Measurements from ENCODE around the gene TAF1. TPM values are rescaled to one million over a fixed set of nuclear protein-coding genes. Genes with fewer than 3 reads are reported as not detected.
"Not testable (repeated sequence)": the region's sequence is repeated elsewhere in the genome, so short reads cannot be mapped to it uniquely, and the experiment has no call there.

TAF1 gene
- polyA plus RNA-seq, 1 donor (not counting 4 experiments of a cell fraction or from before 2014, with no cell fraction given), result 13.3 TPM

DNA sequence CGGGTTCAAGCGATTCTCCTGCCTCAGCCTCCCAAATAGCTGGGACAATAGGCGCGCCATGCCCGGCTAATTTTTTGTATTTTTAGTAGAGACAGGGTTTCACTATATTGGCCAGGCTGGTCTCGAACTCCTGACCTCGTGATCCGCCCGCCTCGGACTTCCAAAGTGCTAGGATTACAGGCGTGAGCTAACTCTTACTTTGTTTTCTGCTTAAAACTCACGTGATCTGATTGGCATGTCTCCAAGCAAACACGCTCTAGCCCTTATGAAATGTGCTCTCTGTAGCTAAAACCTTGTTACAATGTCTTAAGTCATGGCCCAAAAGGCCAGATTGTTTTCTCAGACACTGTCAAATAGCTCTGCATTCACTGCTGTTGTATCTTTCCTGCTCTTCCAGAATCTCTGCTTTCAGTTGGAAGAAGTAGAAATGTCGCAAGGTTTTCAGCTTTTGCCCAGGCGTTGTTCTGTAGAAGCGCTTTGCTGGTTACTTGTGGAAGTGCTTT lies 127.0 kb downstream of the TAF1 start:
- no peak overlapping the region for H3K4me3 ChIP-seq (ENCODE audit: control insufficient read depth in 2 of 3, extremely low read depth in 1 of 3, insufficient read depth in 2 of 3, low read depth in 1 of 3, low read length in 3 of 3)
- no peaks in the 10 kb centered on the region for H3K4me1 ChIP-seq (ENCODE audit: control insufficient read depth, extremely low read depth, insufficient read depth, low read length)
- no peaks in the 10 kb centered on the region for H4K20me1 ChIP-seq (ENCODE audit: control insufficient read depth, extremely low read depth, insufficient read depth, low read length)
- no peak overlapping the region for H3K4me2 ChIP-seq (ENCODE audit: control insufficient read depth, extremely low read depth, insufficient read depth, low read depth, low read length)
- no peaks in the 10 kb centered on the region for H3K9me1 ChIP-seq (ENCODE audit: control insufficient read depth, extremely low read depth, insufficient read depth, low read length)
- no peak overlapping the region for H2AFZ ChIP-seq (ENCODE audit: control insufficient read depth, low read length)
- H3K27ac ChIP-seq (ENCODE audit: control insufficient read depth, insufficient read depth, low read length), result no peak overlapping the region
- dilution Hi-C loops (cut with MboI; ENCODE audit: extremely low pct_ligation_motif_present, low sequenced_read_pairs), result no loop called here
- no peaks in the 10 kb centered on the region for H3K36me3 ChIP-seq (ENCODE audit: control insufficient read depth in 2 of 2, extremely low read depth in 1 of 2, insufficient read depth in 2 of 2, low read length in 2 of 2)
- no peak overlapping the region for H3K9ac ChIP-seq (ENCODE audit: control insufficient read depth, extremely low read depth, insufficient read depth, low read length)
- peaks cover 2% of the 10 kb centered on the region for H3K9me3 ChIP-seq (ENCODE audit: control insufficient read depth, low read depth, low read length)
- DNase-seq (ENCODE audit: low read depth, low spot score), result no peak
- no peak for FAIRE-seq
- no peaks in the 10 kb centered on the region for H3K27me3 ChIP-seq (ENCODE audit: control insufficient read depth, extremely low read depth, insufficient read depth, low read length)
- TF ChIP-seq EZH2 (IDR thresholded peaks at IDR 0.05; ENCODE audit: low read length), result no peak
- TF ChIP-seq, protein P1, sequence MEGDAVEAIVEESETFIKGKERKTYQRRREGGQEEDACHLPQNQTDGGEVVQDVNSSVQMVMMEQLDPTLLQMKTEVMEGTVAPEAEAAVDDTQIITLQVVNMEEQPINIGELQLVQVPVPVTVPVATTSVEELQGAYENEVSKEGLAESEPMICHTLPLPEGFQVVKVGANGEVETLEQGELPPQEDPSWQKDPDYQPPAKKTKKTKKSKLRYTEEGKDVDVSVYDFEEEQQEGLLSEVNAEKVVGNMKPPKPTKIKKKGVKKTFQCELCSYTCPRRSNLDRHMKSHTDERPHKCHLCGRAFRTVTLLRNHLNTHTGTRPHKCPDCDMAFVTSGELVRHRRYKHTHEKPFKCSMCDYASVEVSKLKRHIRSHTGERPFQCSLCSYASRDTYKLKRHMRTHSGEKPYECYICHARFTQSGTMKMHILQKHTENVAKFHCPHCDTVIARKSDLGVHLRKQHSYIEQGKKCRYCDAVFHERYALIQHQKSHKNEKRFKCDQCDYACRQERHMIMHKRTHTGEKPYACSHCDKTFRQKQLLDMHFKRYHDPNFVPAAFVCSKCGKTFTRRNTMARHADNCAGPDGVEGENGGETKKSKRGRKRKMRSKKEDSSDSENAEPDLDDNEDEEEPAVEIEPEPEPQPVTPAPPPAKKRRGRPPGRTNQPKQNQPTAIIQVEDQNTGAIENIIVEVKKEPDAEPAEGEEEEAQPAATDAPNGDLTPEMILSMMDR (optimal IDR thresholded peaks at IDR 0.05 in 1 of 3, IDR thresholded peaks at IDR 0.05 in 1 of 3, conservative IDR thresholded peaks at IDR 0.05 in 1 of 3; ENCODE audit: extremely low read depth in 1 of 3, insufficient read depth in 2 of 3, low read length in 3 of 3), result no peak
- H3K79me2 ChIP-seq (ENCODE audit: control insufficient read depth, insufficient read depth, low read length), result no peaks in the 10 kb centered on the region

DNA sequence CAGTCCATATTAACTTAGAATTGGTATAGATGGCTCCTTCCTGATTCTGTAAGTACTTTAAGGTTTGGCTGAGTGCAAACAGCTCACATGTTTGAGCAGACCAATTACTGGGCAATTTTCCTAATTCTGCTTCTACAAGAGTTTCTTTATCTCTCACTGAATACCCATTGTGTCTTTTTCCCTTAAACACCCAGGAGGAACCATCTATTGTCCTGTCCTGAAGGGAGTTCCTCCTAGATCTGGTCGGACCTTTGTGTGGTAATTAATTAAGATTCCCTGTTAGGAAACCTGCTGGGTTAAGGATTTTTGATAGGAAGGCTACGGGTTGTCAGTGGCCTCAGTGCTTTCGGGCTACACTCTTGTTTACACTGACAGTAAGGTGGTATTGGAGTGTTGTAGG lies 129.8 kb downstream of the TAF1 start:
- H3K79me2 ChIP-seq (ENCODE audit: control insufficient read depth, insufficient read depth, low read length); DNase-seq (ENCODE audit: low read depth, low spot score); H3K4me3 ChIP-seq (ENCODE audit: control insufficient read depth in 2 of 3, extremely low read depth in 1 of 3, insufficient read depth in 2 of 3, low read depth in 1 of 3, low read length in 3 of 3); H3K27ac ChIP-seq (ENCODE audit: control insufficient read depth, insufficient read depth, low read length); H3K4me1 ChIP-seq (ENCODE audit: control insufficient read depth, extremely low read depth, insufficient read depth, low read length); dilution Hi-C loops (cut with MboI; ENCODE audit: extremely low pct_ligation_motif_present, low sequenced_read_pairs); FAIRE-seq; H3K36me3 ChIP-seq (ENCODE audit: control insufficient read depth in 2 of 2, extremely low read depth in 1 of 2, insufficient read depth in 2 of 2, low read length in 2 of 2); H3K9me3 ChIP-seq (ENCODE audit: control insufficient read depth, low read depth, low read length); H3K9ac ChIP-seq (ENCODE audit: control insufficient read depth, extremely low read depth, insufficient read depth, low read length); H2AFZ ChIP-seq (ENCODE audit: control insufficient read depth, low read length); H3K27me3 ChIP-seq (ENCODE audit: control insufficient read depth, extremely low read depth, insufficient read depth, low read length); H3K4me2 ChIP-seq (ENCODE audit: control insufficient read depth, extremely low read depth, insufficient read depth, low read depth, low read length); H3K9me1 ChIP-seq (ENCODE audit: control insufficient read depth, extremely low read depth, insufficient read depth, low read length); H4K20me1 ChIP-seq (ENCODE audit: control insufficient read depth, extremely low read depth, insufficient read depth, low read length): not testable (repeated sequence)

DNA sequence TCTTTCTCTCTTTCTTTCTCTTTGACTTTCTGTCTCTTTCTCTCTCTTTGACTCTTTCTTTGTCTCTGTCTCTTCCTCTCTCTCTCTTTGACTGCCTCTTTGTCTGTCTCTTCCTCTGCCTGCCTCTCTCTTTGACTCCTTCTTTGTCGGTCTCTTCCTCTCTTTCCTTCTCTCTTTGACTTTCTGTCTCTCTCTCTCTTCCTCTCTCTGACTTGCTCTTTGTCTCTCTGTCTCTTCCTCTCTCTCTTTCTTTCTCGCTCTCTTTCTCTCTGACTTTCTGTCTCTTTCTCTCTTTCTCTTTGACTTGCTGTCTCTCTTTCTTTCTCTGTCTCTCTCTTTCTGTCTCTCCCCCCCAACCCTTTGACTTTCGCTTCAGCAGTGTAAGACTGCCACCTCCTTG lies 130.3 kb downstream of the TAF1 start:
- Histone ChIP-seq H3K27me3 (ENCODE audit: control insufficient read depth, extremely low read depth, insufficient read depth, low read length) (no peaks in the 10 kb centered on the region), H3K27ac (ENCODE audit: control insufficient read depth, insufficient read depth, low read length) (no peak overlapping the region), H3K9me3 (ENCODE audit: control insufficient read depth, low read depth, low read length) (peaks cover 2% of the 10 kb centered on the region), H2AFZ (ENCODE audit: control insufficient read depth, low read length) (no peak overlapping the region), H4K20me1 (ENCODE audit: control insufficient read depth, extremely low read depth, insufficient read depth, low read length) (no peaks in the 10 kb centered on the region), H3K4me3 (ENCODE audit: control insufficient read depth in 2 of 3, extremely low read depth in 1 of 3, insufficient read depth in 2 of 3, low read depth in 1 of 3, low read length in 3 of 3) (no peak overlapping the region), H3K79me2 (ENCODE audit: control insufficient read depth, insufficient read depth, low read length) (no peaks in the 10 kb centered on the region), H3K4me1 (ENCODE audit: control insufficient read depth, extremely low read depth, insufficient read depth, low read length) (no peaks in the 10 kb centered on the region), H3K4me2 (ENCODE audit: control insufficient read depth, extremely low read depth, insufficient read depth, low read depth, low read length) (no peak overlapping the region), H3K9ac (ENCODE audit: control insufficient read depth, extremely low read depth, insufficient read depth, low read length) (no peak overlapping the region), H3K36me3 (ENCODE audit: control insufficient read depth in 2 of 2, extremely low read depth in 1 of 2, insufficient read depth in 2 of 2, low read length in 2 of 2) (no peaks in the 10 kb centered on the region), H3K9me1 (ENCODE audit: control insufficient read depth, extremely low read depth, insufficient read depth, low read length) (no peaks in the 10 kb centered on the region)
- dilution Hi-C loops (cut with MboI; ENCODE audit: extremely low pct_ligation_motif_present, low sequenced_read_pairs), result no loop called here
- no peak for DNase-seq (ENCODE audit: low read depth, low spot score)
- TF ChIP-seq EZH2 (IDR thresholded peaks at IDR 0.05; ENCODE audit: low read length), result no peak
- TF ChIP-seq, protein P1 (optimal IDR thresholded peaks at IDR 0.05 in 1 of 3, IDR thresholded peaks at IDR 0.05 in 1 of 3, conservative IDR thresholded peaks at IDR 0.05 in 1 of 3; ENCODE audit: extremely low read depth in 1 of 3, insufficient read depth in 2 of 3, low read length in 3 of 3), result no peak
- FAIRE-seq, result no peak

DNA sequence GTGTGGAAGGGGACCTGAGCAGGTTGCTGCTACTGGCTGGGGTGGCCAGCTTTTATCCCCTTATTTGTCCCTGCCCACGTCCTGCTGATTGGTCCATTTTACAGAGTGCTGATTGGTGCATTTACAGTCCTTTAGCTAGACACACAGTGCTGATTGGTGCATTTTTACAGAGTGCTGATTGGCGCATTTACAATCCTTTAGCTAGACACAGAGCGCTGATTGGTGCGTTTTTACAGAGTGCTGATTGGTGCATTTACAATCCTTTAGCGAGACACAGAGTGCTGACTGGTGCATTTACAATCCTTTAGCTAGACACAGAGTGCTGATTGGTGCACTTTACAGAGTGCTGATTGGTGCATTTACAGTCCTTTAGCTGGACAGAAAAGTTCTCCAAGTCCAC lies 135.9 kb downstream of the TAF1 start:
- H3K27ac ChIP-seq (ENCODE audit: control insufficient read depth, insufficient read depth, low read length); dilution Hi-C loops (cut with MboI; ENCODE audit: extremely low pct_ligation_motif_present, low sequenced_read_pairs); H3K36me3 ChIP-seq (ENCODE audit: control insufficient read depth in 2 of 2, extremely low read depth in 1 of 2, insufficient read depth in 2 of 2, low read length in 2 of 2); H4K20me1 ChIP-seq (ENCODE audit: control insufficient read depth, extremely low read depth, insufficient read depth, low read length); H2AFZ ChIP-seq (ENCODE audit: control insufficient read depth, low read length); H3K9me1 ChIP-seq (ENCODE audit: control insufficient read depth, extremely low read depth, insufficient read depth, low read length); H3K27me3 ChIP-seq (ENCODE audit: control insufficient read depth, extremely low read depth, insufficient read depth, low read length); H3K9me3 ChIP-seq (ENCODE audit: control insufficient read depth, low read depth, low read length); H3K4me2 ChIP-seq (ENCODE audit: control insufficient read depth, extremely low read depth, insufficient read depth, low read depth, low read length); DNase-seq (ENCODE audit: low read depth, low spot score); H3K9ac ChIP-seq (ENCODE audit: control insufficient read depth, extremely low read depth, insufficient read depth, low read length); H3K79me2 ChIP-seq (ENCODE audit: control insufficient read depth, insufficient read depth, low read length); FAIRE-seq; H3K4me3 ChIP-seq (ENCODE audit: control insufficient read depth in 2 of 3, extremely low read depth in 1 of 3, insufficient read depth in 2 of 3, low read depth in 1 of 3, low read length in 3 of 3); H3K4me1 ChIP-seq (ENCODE audit: control insufficient read depth, extremely low read depth, insufficient read depth, low read length): not testable (repeated sequence)
